Right forelimb (tissue), 1 donor: ENCODE measurements around the gene GRIK2.

ENCODE experiments used
- DNase-seq: peaks from one replicate; pipeline ENCODE4 v3.0.0-alpha.2; 2018

GRIK2 gene

DNA sequence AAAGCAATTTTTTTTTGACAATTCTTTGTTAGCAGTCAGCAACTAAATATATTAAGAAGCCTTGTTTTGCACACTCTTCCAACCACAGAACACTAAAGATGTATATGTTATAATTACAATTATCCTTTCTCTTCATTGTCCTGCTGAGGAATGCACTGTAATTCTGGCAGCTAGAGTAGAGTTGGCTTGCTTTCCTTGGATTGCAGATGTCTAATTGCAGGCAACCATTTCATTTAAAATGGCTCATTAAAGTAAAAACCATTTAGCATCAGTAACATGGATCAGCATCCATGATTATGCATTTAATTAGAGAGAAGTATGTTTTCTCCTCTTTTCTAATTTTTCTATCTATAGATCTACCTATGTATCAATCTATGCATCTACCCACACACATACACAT is 335.4 kb downstream of the GRIK2 start:
- no peak for DNase-seq

- DNase-seq = no peak
Measured at GRCh38 chr6:101730954-101731353, 337.4 kb downstream of the GRIK2 start.

DNA sequence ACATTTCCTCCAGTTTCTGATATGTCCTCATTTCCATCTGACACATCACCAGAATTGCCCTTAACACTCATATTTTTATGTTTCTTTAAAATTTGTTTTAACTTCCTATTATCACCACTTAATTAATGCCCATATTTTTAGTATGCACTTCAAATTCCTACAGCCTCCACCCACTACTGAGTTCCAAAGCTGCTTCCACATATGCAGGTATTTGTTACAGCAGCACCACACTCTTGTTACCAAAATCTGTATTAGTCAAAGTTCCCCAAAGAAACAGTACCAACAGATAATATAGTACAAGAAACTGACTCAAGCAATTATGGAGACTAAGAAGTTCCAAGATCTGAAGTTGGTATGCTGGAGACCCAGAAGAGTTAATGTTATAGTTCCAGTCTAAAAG is 340.4 kb downstream of the GRIK2 start:
- DNase-seq = no peak

DNA sequence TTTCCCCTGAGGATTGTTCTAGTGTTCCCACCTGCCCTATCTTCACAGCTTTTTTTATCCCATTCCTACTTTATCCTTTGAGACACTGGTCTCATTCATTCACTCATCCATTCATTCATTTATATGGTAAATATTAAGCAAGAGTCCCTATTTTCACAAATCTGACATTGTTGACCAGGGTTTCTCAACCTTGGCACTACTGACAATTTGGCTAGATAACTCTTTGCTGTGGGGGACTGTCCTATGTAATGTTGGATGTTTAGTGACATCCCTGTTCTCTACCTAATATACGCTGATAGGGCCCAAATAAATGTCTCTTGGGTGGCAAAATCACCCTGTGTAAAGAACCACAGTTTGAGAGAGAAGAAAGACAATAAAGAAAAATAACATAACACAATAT is 345.0 kb downstream of the GRIK2 start:
- no peak for DNase-seq

DNA sequence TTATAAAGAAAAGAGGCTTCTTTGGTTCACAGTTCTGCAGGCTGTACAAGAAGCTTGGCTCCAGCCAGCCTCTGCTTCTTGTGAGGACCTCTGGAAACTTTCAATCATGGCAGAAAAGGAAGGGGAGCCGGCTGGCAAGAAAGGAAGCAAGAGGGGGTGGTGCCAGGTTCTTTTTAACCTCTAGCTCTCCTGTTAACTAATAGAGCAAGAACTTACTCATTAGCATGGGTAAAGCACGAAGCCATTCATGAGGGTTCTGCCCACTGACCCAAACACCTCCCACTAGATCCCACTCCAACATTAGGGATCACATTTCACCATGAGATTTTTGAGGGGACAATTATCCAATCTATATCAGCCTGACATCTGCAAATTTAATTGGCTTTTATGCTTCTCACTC is 347.1 kb downstream of the GRIK2 start:
- no peak for DNase-seq

GRCh38 chr6:101741474-101742171 is 348.1 kb downstream of the GRIK2 start:
- no peak for DNase-seq

DNA sequence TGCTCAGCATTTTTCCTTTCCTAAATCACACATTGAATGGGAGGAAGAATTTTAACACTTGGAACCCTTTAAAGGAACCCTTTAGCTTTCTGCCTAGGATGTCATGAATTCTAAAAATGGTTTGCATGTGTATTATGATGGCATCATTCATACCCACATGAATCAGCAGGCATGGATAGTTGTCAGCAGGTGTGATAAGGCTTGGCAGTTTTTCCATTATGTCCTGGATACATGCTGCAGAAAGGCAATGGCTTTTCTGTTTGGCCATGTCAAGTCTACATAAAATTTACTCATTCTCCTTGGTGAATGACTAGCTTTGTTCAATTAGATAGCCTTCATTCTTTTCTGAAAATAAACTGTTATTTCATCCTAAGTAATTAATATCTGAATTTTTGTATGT is 353.7 kb downstream of the GRIK2 start:
- no peak for DNase-seq

DNA sequence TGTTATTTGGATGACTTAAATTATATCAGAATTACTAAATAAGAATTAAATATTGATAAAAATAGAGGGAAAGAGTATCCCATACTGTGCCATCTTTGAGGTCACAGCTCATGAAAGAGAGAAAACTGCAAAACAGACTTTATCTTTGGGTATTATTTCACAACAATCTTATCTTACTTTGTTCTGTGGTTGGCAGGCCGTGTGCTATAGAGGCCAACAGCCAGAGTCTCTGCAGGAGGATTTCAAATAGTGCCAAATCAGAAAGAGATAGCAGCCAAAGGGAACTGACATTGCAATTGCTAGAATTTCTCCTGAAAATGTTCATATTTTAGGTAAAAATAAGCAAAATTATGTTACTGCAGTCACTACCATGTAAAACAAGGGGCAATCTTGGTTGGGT is 354.2 kb downstream of the GRIK2 start:
- DNase-seq = no peak

GRCh38 chr6:101755931-101756330 is 362.4 kb downstream of the GRIK2 start:
- DNase-seq = no peak

DNA sequence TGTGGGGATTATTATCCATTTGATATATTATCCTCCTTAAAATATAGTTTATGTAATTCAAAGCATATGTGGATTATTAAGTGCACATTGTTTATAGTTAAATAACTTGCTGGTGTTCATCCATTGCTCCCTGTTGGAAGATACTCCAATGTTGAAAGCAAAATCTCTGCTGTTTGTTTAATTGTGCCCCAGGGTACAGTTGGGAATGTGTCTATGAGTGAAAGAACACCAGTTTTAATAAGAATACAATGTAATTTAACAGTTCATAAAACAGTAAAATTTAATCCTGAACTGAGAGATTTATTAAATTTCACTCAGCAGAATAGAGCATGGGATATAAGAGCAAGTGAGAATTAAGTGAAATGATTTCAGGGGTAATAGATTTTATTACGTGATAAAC is 364.9 kb downstream of the GRIK2 start:
- no peak for DNase-seq

DNA sequence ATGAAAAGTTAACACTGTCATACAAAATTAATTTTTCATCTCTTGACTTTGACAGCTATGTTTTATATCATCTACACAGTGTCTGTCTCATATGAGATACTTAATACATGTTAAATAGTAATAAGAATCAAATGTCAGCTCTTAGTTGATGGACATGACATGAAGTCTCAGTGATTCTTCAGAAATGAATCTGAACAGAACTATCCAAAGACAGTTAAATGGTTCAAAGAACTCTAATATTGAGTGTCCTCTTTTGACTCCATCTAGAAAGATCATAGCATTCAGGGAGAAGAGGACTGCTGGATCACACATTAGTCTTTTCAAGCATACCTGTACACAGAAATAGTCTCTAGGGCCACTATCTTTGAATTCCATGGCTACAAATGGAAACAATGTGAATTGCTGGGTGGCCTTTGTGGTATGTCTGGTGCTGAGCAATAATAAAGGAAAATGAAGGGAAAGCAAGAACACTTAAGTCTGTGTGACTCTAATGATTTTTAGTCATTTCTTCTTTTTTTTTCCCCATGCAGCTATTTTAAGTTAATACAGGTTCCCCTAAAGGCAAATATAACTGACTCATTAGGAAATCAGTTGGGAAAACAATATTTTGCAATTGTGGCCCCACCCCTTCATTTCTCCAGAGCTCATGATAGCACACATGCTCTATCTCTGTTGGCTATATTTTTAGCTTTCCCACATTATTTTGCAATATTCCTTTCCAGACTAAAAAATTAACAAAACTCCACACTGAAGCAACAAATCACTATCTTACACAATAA is 367.5 kb downstream of the GRIK2 start:
- DNase-seq = no peak

- DNase-seq = no peak
Measured at GRCh38 chr6:101762851-101763250, 369.3 kb downstream of the GRIK2 start.

DNA sequence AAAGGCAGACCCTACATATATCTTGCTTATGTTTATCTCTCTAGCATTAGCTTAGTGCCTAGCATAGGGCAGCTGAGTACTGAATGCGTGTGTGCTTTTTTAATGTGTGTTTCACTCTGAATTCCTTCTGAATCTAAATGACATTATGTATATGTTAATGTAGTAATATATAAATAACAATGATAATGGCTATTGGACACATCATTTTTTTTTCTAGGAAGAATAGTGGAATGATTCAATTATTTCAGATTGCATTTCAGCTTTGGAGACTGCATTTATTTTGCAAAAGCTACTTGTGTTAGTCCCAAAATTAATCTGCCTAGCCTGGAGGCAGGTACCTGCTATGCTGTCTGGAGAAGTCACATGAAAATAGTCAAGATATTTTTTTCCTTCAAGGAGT is 371.8 kb downstream of the GRIK2 start:
- DNase-seq = no peak

DNA sequence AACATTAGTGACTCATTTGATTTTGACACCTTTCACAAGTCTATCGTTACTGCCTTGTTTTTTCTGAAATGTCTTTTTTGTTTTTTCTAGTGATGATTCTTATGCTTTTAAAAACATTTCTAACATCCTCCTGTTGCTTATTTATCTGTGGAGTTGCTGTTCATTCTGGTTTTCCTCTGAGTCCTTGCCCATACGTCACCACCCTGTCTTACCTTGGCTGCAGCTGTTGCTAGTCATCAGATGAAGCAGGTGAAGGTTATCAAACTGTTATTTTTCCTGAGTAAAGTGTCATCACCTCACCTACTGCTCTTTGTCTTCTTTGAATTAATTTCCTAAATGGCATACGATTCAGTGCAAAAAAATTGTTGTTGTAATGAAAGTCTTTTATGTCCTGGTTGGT is 376.6 kb downstream of the GRIK2 start:
- DNase-seq = no peak

DNA sequence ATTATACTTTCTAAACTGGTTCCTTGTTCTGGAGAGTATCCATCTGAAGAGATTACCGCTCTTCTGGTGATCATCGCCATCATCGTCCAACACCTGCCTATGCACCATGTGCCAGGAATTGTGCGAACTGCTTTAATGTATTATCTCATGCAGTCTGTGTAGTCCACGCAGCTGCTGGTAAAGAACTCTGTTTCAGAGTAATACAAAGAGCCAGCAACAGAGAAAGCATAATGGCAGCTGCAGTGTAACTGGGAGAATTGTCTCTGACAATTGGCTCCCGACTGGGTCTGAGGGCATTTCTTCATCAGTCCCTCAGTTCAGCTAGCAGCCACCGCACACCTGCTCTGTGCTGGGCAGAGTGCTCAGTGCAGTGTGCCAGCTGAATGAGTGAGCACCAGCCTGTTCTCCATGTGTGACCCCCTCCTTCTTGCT is 383.4 kb downstream of the GRIK2 start:
- no peak for DNase-seq

GRCh38 chr6:101777646-101778045 is 384.1 kb downstream of the GRIK2 start:
- no peak for DNase-seq

DNA sequence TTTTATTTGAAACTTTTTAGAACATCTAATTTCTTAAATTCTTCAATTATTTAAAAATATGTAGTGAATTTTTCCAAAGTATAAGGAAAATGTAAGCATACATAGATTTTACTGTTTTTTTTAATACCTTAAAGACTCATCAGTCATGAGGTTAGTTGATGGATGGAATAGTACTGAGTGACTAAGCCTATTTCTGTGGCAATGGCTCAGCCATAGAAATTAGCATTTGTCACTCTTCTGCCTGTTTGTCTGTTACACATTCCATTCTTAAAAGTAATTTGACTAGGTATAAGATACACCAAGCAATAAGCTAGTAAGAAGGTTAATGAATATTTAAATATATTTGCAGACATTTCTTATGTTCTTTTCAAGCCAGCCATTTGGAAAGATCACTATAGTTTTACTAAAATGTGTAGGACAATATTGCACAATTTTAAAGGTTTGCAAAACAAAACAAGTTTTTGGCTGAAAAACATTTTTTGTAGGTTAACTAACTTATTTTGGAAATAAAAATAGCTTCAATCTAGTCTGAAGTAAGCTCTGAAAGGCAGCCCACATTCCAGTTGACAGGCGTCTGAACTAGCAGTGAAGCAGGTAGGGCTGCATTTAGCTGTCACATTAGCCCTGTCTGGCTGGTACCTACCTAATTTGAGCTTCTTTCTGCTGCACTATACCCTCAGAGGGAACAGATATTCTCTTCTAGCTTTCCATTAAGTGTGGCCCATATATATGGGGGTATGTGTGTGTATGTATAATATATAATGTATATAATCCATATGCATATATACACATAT is 385.7 kb downstream of the GRIK2 start:
- no peak for DNase-seq

DNA sequence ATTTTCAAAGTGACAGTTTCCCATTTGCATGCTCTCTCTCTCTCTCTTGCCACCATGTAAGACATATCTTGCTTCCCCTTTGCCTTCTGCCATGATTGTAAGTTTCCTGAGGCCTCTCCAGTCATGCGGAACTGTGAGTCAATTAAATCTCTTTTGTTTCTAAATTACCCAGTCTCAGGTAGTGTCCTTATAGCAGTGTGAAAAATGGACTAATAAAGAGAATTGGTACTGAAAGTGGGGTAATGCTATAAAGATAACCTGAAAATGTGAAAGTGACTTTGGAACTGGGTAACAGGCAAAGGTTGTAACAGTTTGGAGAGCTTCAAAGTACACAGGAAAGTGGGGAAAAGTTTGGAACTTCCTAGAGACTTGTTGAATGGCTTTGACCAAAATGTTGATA is 389.8 kb downstream of the GRIK2 start:
- DNase-seq = no peak

- no peak for DNase-seq
Measured at GRCh38 chr6:101784094-101784493, 390.6 kb downstream of the GRIK2 start.

GRCh38 chr6:101799531-101799930 is 406.0 kb downstream of the GRIK2 start:
- DNase-seq = no peak

DNA sequence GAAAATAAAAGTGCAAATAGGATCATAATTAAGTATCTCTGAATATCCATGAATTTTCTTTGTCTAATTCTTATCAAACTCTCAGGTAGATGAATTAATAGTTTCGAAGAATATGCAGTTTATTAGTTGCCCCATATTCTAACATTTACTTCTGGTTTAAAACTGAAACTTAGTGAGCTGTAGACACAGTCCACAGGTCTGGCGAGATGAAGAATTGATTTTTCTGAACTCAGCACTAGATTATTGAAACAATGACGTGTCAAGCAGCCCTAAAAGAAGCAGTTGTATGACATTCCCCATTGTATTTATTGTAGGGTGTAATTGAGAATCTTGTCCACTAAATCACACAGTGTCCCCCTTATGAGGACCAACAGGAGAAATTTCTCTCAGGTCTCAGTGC is 407.1 kb downstream of the GRIK2 start:
- DNase-seq = no peak

DNA sequence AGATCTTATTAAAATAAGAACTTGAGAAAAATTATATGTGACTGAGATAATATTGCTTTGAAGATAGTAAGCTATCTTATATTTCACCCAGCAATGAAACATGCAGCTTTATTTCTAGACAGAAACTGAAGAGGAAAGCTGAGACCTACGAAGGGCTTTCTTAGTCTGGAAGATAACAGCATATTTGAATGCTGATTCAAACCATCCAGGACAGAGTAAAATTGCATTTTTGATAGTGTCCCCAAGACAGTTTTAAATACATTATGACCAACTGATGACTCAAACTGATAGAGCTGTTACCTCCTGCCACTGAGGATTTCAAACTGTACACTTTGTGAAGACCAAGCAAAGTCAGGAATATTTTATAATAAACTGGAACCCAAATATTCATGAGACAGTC is 409.6 kb downstream of the GRIK2 start:
- no peak for DNase-seq

DNA sequence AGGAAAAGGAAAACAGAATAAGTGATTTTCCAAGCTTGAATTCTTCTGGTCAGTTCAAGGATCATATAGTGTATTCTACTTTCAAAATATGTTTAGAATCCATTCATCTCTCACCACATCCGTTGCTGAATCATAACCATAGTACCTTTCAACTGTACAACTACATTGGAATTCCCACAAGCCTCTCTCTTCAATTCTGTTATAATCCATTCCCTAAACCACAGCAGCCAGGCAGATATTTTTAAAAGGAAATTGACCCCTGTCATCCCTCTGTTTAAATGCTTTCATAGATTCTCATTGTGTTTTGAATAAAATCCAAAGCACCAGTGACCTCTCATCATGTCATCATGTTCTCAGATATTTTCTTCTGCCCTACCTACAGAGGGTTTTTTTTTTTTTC is 412.7 kb downstream of the GRIK2 start:
- no peak for DNase-seq

DNA sequence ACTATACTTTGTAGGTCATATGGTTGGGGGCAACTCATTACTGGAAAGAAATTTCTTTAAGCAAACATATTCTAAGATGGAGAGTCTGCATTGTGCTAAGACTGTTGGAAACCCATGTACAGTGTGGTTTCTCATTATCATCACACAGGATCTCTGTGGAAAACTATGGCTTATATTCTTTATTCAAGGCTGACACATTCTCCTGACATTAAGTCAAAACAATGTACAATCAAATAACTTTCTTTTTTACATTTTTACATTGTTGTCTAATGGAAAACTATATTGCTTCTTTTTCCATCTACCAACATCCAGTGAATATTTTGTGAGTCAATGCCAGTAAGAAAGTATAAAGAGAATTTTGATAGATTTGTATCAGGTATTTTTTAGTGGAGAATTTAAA is 417.6 kb downstream of the GRIK2 start:
- DNase-seq = no peak
